ENCODE results near the gene ATRNL1. TPM values are rescaled to one million over a fixed set of nuclear protein-coding genes. Genes with fewer than 3 reads are reported as not detected.

ATRNL1 gene, protein sequence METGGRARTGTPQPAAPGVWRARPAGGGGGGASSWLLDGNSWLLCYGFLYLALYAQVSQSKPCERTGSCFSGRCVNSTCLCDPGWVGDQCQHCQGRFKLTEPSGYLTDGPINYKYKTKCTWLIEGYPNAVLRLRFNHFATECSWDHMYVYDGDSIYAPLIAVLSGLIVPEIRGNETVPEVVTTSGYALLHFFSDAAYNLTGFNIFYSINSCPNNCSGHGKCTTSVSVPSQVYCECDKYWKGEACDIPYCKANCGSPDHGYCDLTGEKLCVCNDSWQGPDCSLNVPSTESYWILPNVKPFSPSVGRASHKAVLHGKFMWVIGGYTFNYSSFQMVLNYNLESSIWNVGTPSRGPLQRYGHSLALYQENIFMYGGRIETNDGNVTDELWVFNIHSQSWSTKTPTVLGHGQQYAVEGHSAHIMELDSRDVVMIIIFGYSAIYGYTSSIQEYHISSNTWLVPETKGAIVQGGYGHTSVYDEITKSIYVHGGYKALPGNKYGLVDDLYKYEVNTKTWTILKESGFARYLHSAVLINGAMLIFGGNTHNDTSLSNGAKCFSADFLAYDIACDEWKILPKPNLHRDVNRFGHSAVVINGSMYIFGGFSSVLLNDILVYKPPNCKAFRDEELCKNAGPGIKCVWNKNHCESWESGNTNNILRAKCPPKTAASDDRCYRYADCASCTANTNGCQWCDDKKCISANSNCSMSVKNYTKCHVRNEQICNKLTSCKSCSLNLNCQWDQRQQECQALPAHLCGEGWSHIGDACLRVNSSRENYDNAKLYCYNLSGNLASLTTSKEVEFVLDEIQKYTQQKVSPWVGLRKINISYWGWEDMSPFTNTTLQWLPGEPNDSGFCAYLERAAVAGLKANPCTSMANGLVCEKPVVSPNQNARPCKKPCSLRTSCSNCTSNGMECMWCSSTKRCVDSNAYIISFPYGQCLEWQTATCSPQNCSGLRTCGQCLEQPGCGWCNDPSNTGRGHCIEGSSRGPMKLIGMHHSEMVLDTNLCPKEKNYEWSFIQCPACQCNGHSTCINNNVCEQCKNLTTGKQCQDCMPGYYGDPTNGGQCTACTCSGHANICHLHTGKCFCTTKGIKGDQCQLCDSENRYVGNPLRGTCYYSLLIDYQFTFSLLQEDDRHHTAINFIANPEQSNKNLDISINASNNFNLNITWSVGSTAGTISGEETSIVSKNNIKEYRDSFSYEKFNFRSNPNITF (N-terminal part only)
- 24.0 and 29.7 TPM in 2 replicates for total RNA-seq (2014; rRNA removed; shearing (Covaris generic))
- polyA plus RNA-seq (2016; fragmentation: Nextera tagmentation; extraction: Ambion mirVana), result 3.6 and 4.8 TPM in 2 replicates
- long read RNA-seq, result 0 reads

DNA sequence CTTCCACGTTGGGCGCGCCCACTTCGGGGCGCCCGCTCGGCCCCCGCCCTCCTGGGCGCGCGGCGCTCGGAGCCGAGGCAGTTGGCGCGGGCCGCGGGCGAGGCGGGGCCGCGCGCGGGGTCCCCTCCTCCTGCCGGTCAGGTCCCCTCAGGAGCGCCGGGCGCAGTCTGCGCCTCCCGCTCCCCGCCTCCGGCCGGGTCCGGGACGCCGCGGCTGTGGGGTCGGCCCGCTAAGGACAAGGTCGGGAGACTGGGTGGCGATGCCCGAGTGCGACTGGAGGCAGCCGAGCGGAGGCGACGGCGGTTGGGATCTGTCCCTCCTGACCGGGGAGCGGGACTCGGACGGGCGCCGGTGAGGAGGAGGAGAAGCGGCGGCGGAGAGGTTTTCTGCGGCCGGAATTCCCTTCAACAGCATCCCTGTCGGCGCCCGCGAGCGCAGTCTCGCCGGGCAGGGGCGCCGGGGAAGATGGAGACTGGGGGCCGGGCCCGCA lies at the start of gene ATRNL1:
Gene ATRNL1, plus strand, starts transcription at position 80 of the 490 bp plus-strand sequence. Its CDS starts 386 bp downstream, at position 466.
- Mint-ChIP-seq H3K27ac (peak within 1 kb of the TSS; percentile 81; the same call in 1 of the 2 replicates), H3K4me3 (peak within 1 kb of the TSS; percentile 78), H3K27me3 (ENCODE audit: insufficient read depth, low read depth, poor library complexity) (peaks cover 15% of the 10 kb centered on the region), H3K36me3 (ENCODE audit: low read depth) (no peaks in the 10 kb centered on the region; the same call in 2 of the 3 replicates), H3K9me3 (no peaks in the 10 kb centered on the region), H3K4me1 (peaks cover 35% of the 10 kb centered on the region)
- Histone ChIP-seq H3K27me3 (ENCODE audit: insufficient read depth) (peaks cover 30% of the 10 kb centered on the region), H3K4me2 (peak within 1 kb of the TSS; percentile 80), H4K20me1 (replicated peaks; ENCODE audit: insufficient read depth) (no peaks in the 10 kb centered on the region; the same call in 1 of the 2 replicates), H3K79me2 (replicated peaks; ENCODE audit: insufficient read depth) (peaks cover 30% of the 10 kb centered on the region), H3F3A (replicated peaks; ENCODE audit: low read depth) (no peaks in the 10 kb centered on the region), H3K4me3 (peak within 1 kb of the TSS; percentile 79), H3K27ac (ENCODE audit: low read depth) (no peak within 1 kb of the TSS), H2AFZ (peak within 1 kb of the TSS; percentile 95), H3K9me2 (ENCODE audit: insufficient read depth) (no peaks in the 10 kb centered on the region), H3K4me1 (ENCODE audit: insufficient read depth) (peaks cover 39% of the 10 kb centered on the region), H3K36me3 (ENCODE audit: insufficient read depth) (no peaks in the 10 kb centered on the region)
- DNase-seq (ENCODE audit: low spot score) (peak; percentile 64), ATAC-seq (peak; percentile 74)
- no peak for TF ChIP-seq NANOG (IDR thresholded peaks at IDR 0.05; ENCODE audit: borderline replicate concordance)
- TF ChIP-seq ZNF114 (CRISPR knock-in tag; IDR thresholded peaks at IDR 0.05), result no peak
- TF ChIP-seq STAT1 (IDR thresholded peaks at IDR 0.05; ENCODE audit: unreplicated experiment), result no peak
- TF ChIP-seq, protein P1, sequence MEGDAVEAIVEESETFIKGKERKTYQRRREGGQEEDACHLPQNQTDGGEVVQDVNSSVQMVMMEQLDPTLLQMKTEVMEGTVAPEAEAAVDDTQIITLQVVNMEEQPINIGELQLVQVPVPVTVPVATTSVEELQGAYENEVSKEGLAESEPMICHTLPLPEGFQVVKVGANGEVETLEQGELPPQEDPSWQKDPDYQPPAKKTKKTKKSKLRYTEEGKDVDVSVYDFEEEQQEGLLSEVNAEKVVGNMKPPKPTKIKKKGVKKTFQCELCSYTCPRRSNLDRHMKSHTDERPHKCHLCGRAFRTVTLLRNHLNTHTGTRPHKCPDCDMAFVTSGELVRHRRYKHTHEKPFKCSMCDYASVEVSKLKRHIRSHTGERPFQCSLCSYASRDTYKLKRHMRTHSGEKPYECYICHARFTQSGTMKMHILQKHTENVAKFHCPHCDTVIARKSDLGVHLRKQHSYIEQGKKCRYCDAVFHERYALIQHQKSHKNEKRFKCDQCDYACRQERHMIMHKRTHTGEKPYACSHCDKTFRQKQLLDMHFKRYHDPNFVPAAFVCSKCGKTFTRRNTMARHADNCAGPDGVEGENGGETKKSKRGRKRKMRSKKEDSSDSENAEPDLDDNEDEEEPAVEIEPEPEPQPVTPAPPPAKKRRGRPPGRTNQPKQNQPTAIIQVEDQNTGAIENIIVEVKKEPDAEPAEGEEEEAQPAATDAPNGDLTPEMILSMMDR (conservative IDR thresholded peaks at IDR 0.05; ENCODE audit: low read depth in 2 of 2), result no peak
- no peak for TF ChIP-seq ZNF331 (CRISPR knock-in tag; IDR thresholded peaks at IDR 0.05; ENCODE audit: low read depth)
- TF ChIP-seq, protein P2, sequence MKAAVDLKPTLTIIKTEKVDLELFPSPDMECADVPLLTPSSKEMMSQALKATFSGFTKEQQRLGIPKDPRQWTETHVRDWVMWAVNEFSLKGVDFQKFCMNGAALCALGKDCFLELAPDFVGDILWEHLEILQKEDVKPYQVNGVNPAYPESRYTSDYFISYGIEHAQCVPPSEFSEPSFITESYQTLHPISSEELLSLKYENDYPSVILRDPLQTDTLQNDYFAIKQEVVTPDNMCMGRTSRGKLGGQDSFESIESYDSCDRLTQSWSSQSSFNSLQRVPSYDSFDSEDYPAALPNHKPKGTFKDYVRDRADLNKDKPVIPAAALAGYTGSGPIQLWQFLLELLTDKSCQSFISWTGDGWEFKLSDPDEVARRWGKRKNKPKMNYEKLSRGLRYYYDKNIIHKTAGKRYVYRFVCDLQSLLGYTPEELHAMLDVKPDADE (IDR thresholded peaks at IDR 0.05), result no peak
- TF ChIP-seq, protein P3, sequence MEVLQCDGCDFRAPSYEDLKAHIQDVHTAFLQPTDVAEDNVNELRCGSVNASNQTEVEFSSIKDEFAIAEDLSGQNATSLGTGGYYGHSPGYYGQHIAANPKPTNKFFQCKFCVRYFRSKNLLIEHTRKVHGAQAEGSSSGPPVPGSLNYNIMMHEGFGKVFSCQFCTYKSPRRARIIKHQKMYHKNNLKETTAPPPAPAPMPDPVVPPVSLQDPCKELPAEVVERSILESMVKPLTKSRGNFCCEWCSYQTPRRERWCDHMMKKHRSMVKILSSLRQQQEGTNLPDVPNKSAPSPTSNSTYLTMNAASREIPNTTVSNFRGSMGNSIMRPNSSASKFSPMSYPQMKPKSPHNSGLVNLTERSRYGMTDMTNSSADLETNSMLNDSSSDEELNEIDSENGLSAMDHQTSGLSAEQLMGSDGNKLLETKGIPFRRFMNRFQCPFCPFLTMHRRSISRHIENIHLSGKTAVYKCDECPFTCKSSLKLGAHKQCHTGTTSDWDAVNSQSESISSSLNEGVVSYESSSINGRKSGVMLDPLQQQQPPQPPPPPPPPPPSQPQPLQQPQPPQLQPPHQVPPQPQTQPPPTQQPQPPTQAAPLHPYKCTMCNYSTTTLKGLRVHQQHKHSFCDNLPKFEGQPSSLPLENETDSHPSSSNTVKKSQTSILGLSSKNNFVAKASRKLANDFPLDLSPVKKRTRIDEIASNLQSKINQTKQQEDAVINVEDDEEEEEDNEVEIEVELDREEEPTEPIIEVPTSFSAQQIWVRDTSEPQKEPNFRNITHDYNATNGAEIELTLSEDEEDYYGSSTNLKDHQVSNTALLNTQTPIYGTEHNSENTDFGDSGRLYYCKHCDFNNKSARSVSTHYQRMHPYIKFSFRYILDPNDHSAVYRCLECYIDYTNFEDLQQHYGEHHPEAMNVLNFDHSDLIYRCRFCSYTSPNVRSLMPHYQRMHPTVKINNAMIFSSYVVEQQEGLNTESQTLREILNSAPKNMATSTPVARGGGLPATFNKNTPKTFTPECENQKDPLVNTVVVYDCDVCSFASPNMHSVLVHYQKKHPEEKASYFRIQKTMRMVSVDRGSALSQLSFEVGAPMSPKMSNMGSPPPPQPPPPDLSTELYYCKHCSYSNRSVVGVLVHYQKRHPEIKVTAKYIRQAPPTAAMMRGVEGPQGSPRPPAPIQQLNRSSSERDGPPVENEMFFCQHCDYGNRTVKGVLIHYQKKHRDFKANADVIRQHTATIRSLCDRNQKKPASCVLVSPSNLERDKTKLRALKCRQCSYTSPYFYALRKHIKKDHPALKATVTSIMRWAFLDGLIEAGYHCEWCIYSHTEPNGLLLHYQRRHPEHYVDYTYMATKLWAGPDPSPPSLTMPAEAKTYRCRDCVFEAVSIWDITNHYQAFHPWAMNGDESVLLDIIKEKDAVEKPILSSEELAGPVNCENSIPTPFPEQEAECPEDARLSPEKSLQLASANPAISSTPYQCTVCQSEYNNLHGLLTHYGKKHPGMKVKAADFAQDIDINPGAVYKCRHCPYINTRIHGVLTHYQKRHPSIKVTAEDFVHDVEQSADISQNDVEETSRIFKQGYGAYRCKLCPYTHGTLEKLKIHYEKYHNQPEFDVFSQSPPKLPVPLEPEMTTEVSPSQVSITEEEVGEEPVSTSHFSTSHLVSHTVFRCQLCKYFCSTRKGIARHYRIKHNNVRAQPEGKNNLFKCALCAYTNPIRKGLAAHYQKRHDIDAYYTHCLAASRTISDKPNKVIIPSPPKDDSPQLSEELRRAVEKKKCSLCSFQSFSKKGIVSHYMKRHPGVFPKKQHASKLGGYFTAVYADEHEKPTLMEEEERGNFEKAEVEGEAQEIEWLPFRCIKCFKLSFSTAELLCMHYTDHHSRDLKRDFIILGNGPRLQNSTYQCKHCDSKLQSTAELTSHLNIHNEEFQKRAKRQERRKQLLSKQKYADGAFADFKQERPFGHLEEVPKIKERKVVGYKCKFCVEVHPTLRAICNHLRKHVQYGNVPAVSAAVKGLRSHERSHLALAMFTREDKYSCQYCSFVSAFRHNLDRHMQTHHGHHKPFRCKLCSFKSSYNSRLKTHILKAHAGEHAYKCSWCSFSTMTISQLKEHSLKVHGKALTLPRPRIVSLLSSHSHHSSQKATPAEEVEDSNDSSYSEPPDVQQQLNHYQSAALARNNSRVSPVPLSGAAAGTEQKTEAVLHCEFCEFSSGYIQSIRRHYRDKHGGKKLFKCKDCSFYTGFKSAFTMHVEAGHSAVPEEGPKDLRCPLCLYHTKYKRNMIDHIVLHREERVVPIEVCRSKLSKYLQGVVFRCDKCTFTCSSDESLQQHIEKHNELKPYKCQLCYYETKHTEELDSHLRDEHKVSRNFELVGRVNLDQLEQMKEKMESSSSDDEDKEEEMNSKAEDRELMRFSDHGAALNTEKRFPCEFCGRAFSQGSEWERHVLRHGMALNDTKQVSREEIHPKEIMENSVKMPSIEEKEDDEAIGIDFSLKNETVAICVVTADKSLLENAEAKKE (CRISPR knock-in tag; IDR thresholded peaks at IDR 0.05), result no peak
- no peak for TF ChIP-seq POLR2AphosphoS5 (IDR thresholded peaks at IDR 0.05; ENCODE audit: low read depth)
- TF ChIP-seq, protein P4, sequence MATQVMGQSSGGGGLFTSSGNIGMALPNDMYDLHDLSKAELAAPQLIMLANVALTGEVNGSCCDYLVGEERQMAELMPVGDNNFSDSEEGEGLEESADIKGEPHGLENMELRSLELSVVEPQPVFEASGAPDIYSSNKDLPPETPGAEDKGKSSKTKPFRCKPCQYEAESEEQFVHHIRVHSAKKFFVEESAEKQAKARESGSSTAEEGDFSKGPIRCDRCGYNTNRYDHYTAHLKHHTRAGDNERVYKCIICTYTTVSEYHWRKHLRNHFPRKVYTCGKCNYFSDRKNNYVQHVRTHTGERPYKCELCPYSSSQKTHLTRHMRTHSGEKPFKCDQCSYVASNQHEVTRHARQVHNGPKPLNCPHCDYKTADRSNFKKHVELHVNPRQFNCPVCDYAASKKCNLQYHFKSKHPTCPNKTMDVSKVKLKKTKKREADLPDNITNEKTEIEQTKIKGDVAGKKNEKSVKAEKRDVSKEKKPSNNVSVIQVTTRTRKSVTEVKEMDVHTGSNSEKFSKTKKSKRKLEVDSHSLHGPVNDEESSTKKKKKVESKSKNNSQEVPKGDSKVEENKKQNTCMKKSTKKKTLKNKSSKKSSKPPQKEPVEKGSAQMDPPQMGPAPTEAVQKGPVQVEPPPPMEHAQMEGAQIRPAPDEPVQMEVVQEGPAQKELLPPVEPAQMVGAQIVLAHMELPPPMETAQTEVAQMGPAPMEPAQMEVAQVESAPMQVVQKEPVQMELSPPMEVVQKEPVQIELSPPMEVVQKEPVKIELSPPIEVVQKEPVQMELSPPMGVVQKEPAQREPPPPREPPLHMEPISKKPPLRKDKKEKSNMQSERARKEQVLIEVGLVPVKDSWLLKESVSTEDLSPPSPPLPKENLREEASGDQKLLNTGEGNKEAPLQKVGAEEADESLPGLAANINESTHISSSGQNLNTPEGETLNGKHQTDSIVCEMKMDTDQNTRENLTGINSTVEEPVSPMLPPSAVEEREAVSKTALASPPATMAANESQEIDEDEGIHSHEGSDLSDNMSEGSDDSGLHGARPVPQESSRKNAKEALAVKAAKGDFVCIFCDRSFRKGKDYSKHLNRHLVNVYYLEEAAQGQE (IDR thresholded peaks at IDR 0.05; ENCODE audit: unreplicated experiment), result no peak

Measured in GM23338 (cell line).